Osteoblast (primary cell): ENCODE measurements around the gene SERBP1. TPM values are rescaled to one million over a fixed set of nuclear protein-coding genes. Genes with fewer than 3 reads are reported as not detected.
A peak's percentile ranks its signal among the peaks of the same experiment; 100 is the strongest.

Experiments used
- DNase-seq: peaks from one replicate; pipeline ENCODE4 v3.0.0; 2011; ENCODE audit warnings: low spot score, mixed read lengths; ENCODE audit not compliant: insufficient read length; ENCODE audit errors: missing footprints
- H2AFZ ChIP-seq: 2 replicates; pipeline ENCODE4 v1.6.0; 2011; ENCODE audit warnings: mild to moderate bottlenecking, low read length
- H3K27ac ChIP-seq: 2 replicates; pipeline ENCODE4 v1.5.1; 2011; ENCODE audit warnings: mild to moderate bottlenecking, low read depth, low read length, moderate library complexity
- H3K27me3 ChIP-seq: 2 replicates; pipeline ENCODE4 v1.6.0; 2012; ENCODE audit warnings: mild to moderate bottlenecking, control low read depth, inconsistent platforms, low read length, moderate library complexity; ENCODE audit not compliant: insufficient read depth
- H3K36me3 ChIP-seq: 2 replicates; pipeline ENCODE4 v1.5.1; 2011; ENCODE audit warnings: mild to moderate bottlenecking, low read length, control low read depth, moderate library complexity; ENCODE audit not compliant: insufficient read depth
- H3K4me1 ChIP-seq: 2 replicates; pipeline ENCODE4 v1.5.1; 2011; ENCODE audit warnings: mild to moderate bottlenecking, low read length, control low read depth, moderate library complexity; ENCODE audit not compliant: insufficient read depth
- H3K4me2 ChIP-seq: 2 replicates; pipeline ENCODE4 v1.6.0; 2011; ENCODE audit warnings: mild to moderate bottlenecking, low read length; ENCODE audit not compliant: insufficient read depth
- H3K4me3 ChIP-seq: fragments of 200-600 bp; sonication (generic); 3 replicates; pipeline ENCODE4 v1.5.1; 2012; ENCODE audit warnings: mild to moderate bottlenecking, low read length, inconsistent platforms; ENCODE audit not compliant: insufficient read depth
- H3K79me2 ChIP-seq: 2 replicates; pipeline ENCODE4 v1.6.0; 2012; ENCODE audit warnings: mild to moderate bottlenecking, low read length, control low read depth, inconsistent platforms; ENCODE audit not compliant: insufficient read depth
- H3K9me3 ChIP-seq: 2 replicates; pipeline ENCODE4 v1.5.1; 2011; ENCODE audit warnings: low read depth, low read length, control low read depth
- H4K20me1 ChIP-seq: 2 replicates; pipeline ENCODE4 v1.6.0; 2012; ENCODE audit warnings: mild to moderate bottlenecking, low read length, control low read depth; ENCODE audit not compliant: insufficient read depth
- CTCF ChIP-seq: IDR thresholded peaks from 2 replicates; pipeline ENCODE4 v1.5.1; 2011; ENCODE audit warnings: mild to moderate bottlenecking, low read depth, low read length, moderate library complexity; ENCODE audit errors: extremely low read depth
- total RNA-seq: library from RNA; depleted of rRNA; stranded (reverse); fragments of >200 nt; gene quantifications from 2 replicates; pipeline ENCODE4 v1.2.3, GENCODE V29; 2012

Gene SERBP1
- 152 and 161 TPM in 2 replicates for total RNA-seq

GRCh38 chr1:67430358-67431155 is at the start of gene SERBP1:
Gene SERBP1, minus strand, starts transcription at chr1:67430402. Its CDS starts 102 bp downstream, at chr1:67430300.
- no peaks in the 10 kb centered on the region for H3K9me3 ChIP-seq
- peaks cover 24% of the 10 kb centered on the region for H3K4me1 ChIP-seq
- peak within 1 kb of the TSS; percentile 97 for H3K4me3 ChIP-seq
- H3K36me3 ChIP-seq = peaks cover 8% of the 10 kb centered on the region
- peak within 1 kb of the TSS; percentile 99 for H3K4me2 ChIP-seq
- peak; percentile 95 for DNase-seq
- TF ChIP-seq CTCF = no peak
- no peaks in the 10 kb centered on the region for H3K27me3 ChIP-seq
- H3K27ac ChIP-seq = peak within 1 kb of the TSS; percentile 82
- H2AFZ ChIP-seq = peak within 1 kb of the TSS; percentile 99
- peaks cover 41% of the 10 kb centered on the region for H4K20me1 ChIP-seq
- H3K79me2 ChIP-seq = peaks cover 47% of the 10 kb centered on the region

- H3K4me2 ChIP-seq = no peak overlapping the region
- peak; percentile 26 for DNase-seq
Measured at GRCh38 chr1:67479146-67479891, 49.1 kb upstream of the SERBP1 start.

GRCh38 chr1:67476906-67477305 is 46.7 kb upstream of the SERBP1 start:
- Histone ChIP-seq H3K27ac (no peak overlapping the region), H3K4me3 (no peak overlapping the region), H3K36me3 (no peaks in the 10 kb centered on the region), H3K27me3 (no peaks in the 10 kb centered on the region), H3K9me3 (no peaks in the 10 kb centered on the region), H3K4me1 (peaks cover 8% of the 10 kb centered on the region), H2AFZ (no peak overlapping the region), H3K4me2 (no peak overlapping the region), H3K79me2 (no peaks in the 10 kb centered on the region), H4K20me1 (no peaks in the 10 kb centered on the region)
- DNase-seq = no peak
- TF ChIP-seq CTCF = no peak

More at GRCh38 chr1:67479146-67479891, 49.1 kb upstream of the SERBP1 start:
- TF ChIP-seq CTCF = no peak
- H3K4me3 ChIP-seq = no peak overlapping the region
- no peaks in the 10 kb centered on the region for H4K20me1 ChIP-seq
- no peaks in the 10 kb centered on the region for H3K9me3 ChIP-seq
- H2AFZ ChIP-seq = peak overlapping the region; percentile 34
- no peaks in the 10 kb centered on the region for H3K79me2 ChIP-seq
- H3K27ac ChIP-seq = no peak overlapping the region
- H3K4me1 ChIP-seq = peaks cover 8% of the 10 kb centered on the region
- H3K27me3 ChIP-seq = no peaks in the 10 kb centered on the region
- H3K36me3 ChIP-seq = no peaks in the 10 kb centered on the region

GRCh38 chr1:67476006-67476482 is 45.8 kb upstream of the SERBP1 start:
- H3K4me2 ChIP-seq = no peak overlapping the region
- H3K79me2 ChIP-seq = no peaks in the 10 kb centered on the region
- DNase-seq = no peak
- H3K27ac ChIP-seq = no peak overlapping the region
- no peaks in the 10 kb centered on the region for H3K9me3 ChIP-seq
- no peak for TF ChIP-seq CTCF
- no peak overlapping the region for H3K4me3 ChIP-seq
- H3K36me3 ChIP-seq = no peaks in the 10 kb centered on the region
- no peak overlapping the region for H2AFZ ChIP-seq
- no peaks in the 10 kb centered on the region for H4K20me1 ChIP-seq
- H3K4me1 ChIP-seq = peaks cover 8% of the 10 kb centered on the region
- H3K27me3 ChIP-seq = no peaks in the 10 kb centered on the region
